ENCODE results near the gene AMFR.

DNA sequence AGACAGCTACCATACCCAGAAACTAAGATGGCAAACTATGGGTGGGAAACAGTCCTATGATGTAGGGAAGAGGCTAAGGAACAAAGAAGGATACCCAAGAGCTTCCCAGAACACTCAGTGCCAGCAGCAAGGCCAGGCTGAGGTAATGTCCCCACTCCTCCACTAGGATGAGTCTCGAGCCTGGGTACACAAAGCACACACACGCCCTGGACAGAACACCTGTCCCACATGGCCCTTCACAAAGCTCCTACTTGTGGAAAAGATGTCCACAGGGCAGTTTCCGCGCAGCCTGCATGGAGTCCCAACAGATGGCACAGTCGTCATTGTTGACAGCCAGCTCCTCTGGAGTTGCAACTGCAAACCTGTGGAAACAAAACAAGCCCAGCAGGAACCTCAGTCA lies 23.9 kb downstream of the AMFR start:
- TF ChIP-seq, protein P1, sequence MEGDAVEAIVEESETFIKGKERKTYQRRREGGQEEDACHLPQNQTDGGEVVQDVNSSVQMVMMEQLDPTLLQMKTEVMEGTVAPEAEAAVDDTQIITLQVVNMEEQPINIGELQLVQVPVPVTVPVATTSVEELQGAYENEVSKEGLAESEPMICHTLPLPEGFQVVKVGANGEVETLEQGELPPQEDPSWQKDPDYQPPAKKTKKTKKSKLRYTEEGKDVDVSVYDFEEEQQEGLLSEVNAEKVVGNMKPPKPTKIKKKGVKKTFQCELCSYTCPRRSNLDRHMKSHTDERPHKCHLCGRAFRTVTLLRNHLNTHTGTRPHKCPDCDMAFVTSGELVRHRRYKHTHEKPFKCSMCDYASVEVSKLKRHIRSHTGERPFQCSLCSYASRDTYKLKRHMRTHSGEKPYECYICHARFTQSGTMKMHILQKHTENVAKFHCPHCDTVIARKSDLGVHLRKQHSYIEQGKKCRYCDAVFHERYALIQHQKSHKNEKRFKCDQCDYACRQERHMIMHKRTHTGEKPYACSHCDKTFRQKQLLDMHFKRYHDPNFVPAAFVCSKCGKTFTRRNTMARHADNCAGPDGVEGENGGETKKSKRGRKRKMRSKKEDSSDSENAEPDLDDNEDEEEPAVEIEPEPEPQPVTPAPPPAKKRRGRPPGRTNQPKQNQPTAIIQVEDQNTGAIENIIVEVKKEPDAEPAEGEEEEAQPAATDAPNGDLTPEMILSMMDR (IDR thresholded peaks at IDR 0.05) = peak in 1 of 2 donors; percentile 23
- TF ChIP-seq POLR2AphosphoS5 (IDR thresholded peaks at IDR 0.05) = no peak

Measured in suprapubic skin (tissue), 3 donors.